Gastrocnemius medialis (tissue), 4 donors: Measurements from ENCODE around the gene ENG. TPM values are rescaled to one million over a fixed set of nuclear protein-coding genes. Genes with fewer than 3 reads are reported as not detected.
A peak's percentile ranks its signal among the peaks of the same experiment; 100 is the strongest.

ENCODE experiments used
- ATAC-seq, 2 donors: fragments of 150-250 bp; one replicate each; pipeline ENCODE4 v1.9.1; 2016
- DNase-seq, 2 donors: peaks; one replicate each; pipeline ENCODE4 v3.0.0-alpha.2; 2019
- H3K27ac ChIP-seq, 4 donors: fragments of 200-600 bp; sonication (generic); 1 replicate in 1 of 4; 2 replicates in 3 of 4; pipeline ENCODE4 v1.5.1; 2016 to 2018; ENCODE audit warnings: mild to moderate bottlenecking in 2 of 4, moderate library complexity in 1 of 4
- H3K27me3 ChIP-seq, 3 donors: fragments of 200-600 bp; sonication (generic) in 2 of 3; 1 replicate in 1 of 3; 2 replicates in 2 of 3; pipeline versions ENCODE4 v1.5.1 to v1.6.0; 2016 to 2019; ENCODE audit warnings: mild to moderate bottlenecking in 1 of 3, moderate library complexity in 1 of 3
- H3K36me3 ChIP-seq, 2 donors: fragments of 200-600 bp; sonication (generic) in 1 of 2; one replicate each; pipeline ENCODE4 v1.5.1; 2017 to 2018
- H3K4me1 ChIP-seq, 2 donors: fragments of 200-600 bp; sonication (generic) in 1 of 2; one replicate each; pipeline ENCODE4 v1.5.1; 2016 to 2017; ENCODE audit warnings: mild to moderate bottlenecking in 2 of 2
- H3K4me3 ChIP-seq, 4 donors: fragments of 200-600 bp; sonication (generic) in 3 of 4; 1 replicate in 1 of 4; 2 replicates in 3 of 4; pipeline ENCODE4 v1.5.1; 2016 to 2019; ENCODE audit warnings: mild to moderate bottlenecking in 2 of 4
- H3K9me3 ChIP-seq, 3 donors: fragments of 200-600 bp; sonication (generic) in 2 of 3; 1 replicate in 1 of 3; 2 replicates in 2 of 3; pipeline ENCODE4 v1.5.1; 2016 to 2019
- POLR2A ChIP-seq, 2 donors: fragments of 450-650 bp; IDR thresholded peaks; one replicate each; pipeline ENCODE4 v1.6.1; 2017; ENCODE audit warnings: antibody characterized with exemption in 2 of 2, mild to moderate bottlenecking in 2 of 2, moderate library complexity in 2 of 2
- in situ Hi-C, 4 donors: fragments of 200-750 bp; cut with MboI; loops; one replicate each; pipeline versions ENCODE4 v1.15.0 to v1.8.0; 2017; ENCODE audit warnings: low sequenced_read_pairs in 4 of 4
- intact Hi-C: fragments of 100-400 bp; cut with DNase I; formaldehyde crosslinking; loops from one replicate; pipeline ENCODE4 v1.15.1; 2023; ENCODE audit warnings: low total_unique reads
- total RNA-seq, 4 donors: library from RNA; depleted of rRNA; stranded (reverse); fragments of >200 nt; gene quantifications; one replicate each; pipeline versions ENCODE4 v1.1.0 to v1.2.3, GENCODE V29; 2016
- TF ChIP-seq, protein P1 (sequence below), 5 experiments: fragments of 450-650 bp in 3 of 5; fragments of 200-600 bp in 2 of 5; sonication (generic) in 2 of 5; IDR thresholded peaks in 4 of 5; conservative IDR thresholded peaks in 1 of 5; 1 replicate in 4 of 5; 2 replicates in 1 of 5; pipeline ENCODE4 v1.5.1; 2016 to 2019; ENCODE audit warnings: antibody characterized with exemption in 5 of 5, mild to moderate bottlenecking in 3 of 5, moderate library complexity in 3 of 5

Gene ENG
- total RNA-seq, 4 donors from 2014 or later: 27.4 to 49.8 (median 32.6) TPM

GRCh38 chr9:127780126-127780885 is 74.2 kb downstream of the ENG start:
- no peak overlapping the region for H3K4me3 ChIP-seq
- ATAC-seq (no peak), DNase-seq (no peak)
- no peaks in the 10 kb centered on the region for H3K9me3 ChIP-seq
- no peak overlapping the region for H3K27ac ChIP-seq
- in situ Hi-C loops: loop anchor here (5.0 to 10.0 kb wide), 2 partner anchors 43 to 46 kb away; partner anchors contain the start of gene TOR2A (in 4 of the 4)
- intact Hi-C loops: no loop called here
- no peaks in the 10 kb centered on the region for H3K36me3 ChIP-seq
- peaks cover 0 to 4% of the 10 kb centered on the region in 2 donors for H3K4me1 ChIP-seq
- no peaks in the 10 kb centered on the region for H3K27me3 ChIP-seq
- TF ChIP-seq, protein P1, sequence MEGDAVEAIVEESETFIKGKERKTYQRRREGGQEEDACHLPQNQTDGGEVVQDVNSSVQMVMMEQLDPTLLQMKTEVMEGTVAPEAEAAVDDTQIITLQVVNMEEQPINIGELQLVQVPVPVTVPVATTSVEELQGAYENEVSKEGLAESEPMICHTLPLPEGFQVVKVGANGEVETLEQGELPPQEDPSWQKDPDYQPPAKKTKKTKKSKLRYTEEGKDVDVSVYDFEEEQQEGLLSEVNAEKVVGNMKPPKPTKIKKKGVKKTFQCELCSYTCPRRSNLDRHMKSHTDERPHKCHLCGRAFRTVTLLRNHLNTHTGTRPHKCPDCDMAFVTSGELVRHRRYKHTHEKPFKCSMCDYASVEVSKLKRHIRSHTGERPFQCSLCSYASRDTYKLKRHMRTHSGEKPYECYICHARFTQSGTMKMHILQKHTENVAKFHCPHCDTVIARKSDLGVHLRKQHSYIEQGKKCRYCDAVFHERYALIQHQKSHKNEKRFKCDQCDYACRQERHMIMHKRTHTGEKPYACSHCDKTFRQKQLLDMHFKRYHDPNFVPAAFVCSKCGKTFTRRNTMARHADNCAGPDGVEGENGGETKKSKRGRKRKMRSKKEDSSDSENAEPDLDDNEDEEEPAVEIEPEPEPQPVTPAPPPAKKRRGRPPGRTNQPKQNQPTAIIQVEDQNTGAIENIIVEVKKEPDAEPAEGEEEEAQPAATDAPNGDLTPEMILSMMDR (IDR thresholded peaks at IDR 0.05 in 4 of 5, conservative IDR thresholded peaks at IDR 0.05 in 1 of 5): no peak

DNA sequence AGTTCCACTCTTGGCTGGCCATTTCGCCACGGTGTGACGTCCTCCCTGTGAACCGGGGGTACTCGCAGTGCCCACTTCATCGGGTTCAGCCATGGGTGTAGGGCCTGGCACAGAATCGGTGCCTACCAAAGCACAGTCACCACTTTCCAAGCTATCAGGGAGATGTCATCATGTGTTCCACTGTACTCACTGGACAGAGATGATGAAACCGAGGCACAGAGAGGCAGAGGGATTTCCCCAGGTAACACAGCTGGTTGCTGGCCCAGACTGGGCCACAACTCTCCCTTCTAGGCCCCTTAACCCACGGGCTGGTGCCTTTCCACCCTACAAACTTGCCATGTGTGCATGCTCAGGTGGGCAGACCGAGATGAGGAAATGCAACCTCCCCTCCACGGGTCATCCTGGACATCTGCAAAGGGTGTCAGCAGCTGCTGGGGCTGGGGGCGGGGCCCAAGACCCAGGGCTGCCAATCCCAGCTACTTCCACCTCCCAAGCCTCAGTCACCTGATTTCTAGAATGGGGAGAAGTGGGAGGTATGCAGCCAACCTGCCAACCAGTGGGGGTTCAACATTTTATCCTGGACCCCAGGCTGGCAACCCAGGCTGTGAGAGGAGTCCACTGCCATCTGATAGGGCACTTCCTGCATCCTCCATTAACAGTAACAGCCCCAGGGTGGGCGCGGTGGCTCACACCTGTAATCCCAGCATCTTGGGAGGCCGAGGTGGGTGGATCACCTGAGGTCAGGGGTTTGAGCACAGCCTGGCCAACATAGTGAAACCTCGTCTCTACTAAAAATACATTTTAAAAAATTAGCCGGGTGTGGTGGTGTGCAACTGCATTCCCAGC is 75.1 kb downstream of the ENG start:
- DNase-seq (no peak), ATAC-seq (peak in 1 of 2 donors; percentile 34)
- intact Hi-C loops: no loop called here
- Histone ChIP-seq H3K4me1 (peaks cover 0 to 4% of the 10 kb centered on the region in 2 donors), H3K36me3 (no peaks in the 10 kb centered on the region), H3K4me3 (no peak overlapping the region), H3K27me3 (no peaks in the 10 kb centered on the region), H3K9me3 (no peaks in the 10 kb centered on the region), H3K27ac (peak overlapping the region; percentile 40 to 69 (median 54))
- in situ Hi-C loops: no loop called here
- TF ChIP-seq POLR2A (IDR thresholded peaks at IDR 0.05): no peak
- TF ChIP-seq, protein P1 (IDR thresholded peaks at IDR 0.05 in 4 of 5, conservative IDR thresholded peaks at IDR 0.05 in 1 of 5): no peak

- in situ Hi-C loops: no loop called here
- H3K4me3 ChIP-seq: peak within 1 kb of the TSS in 2 of 4 donors; percentile 11 to 28
- peaks cover 0 to 4% of the 10 kb centered on the region in 2 donors for H3K4me1 ChIP-seq
- no peak for DNase-seq
- no peak for ATAC-seq
- H3K9me3 ChIP-seq: no peaks in the 10 kb centered on the region
- peak within 1 kb of the TSS; percentile 40 to 69 (median 54) for H3K27ac ChIP-seq
- intact Hi-C loops: no loop called here
- H3K27me3 ChIP-seq: no peaks in the 10 kb centered on the region
- TF ChIP-seq, protein P1 (IDR thresholded peaks at IDR 0.05 in 4 of 5, conservative IDR thresholded peaks at IDR 0.05 in 1 of 5): no peak
- no peak for TF ChIP-seq POLR2A (IDR thresholded peaks at IDR 0.05)
- H3K36me3 ChIP-seq: no peaks in the 10 kb centered on the region
These were observed 76.0 kb downstream of the ENG start, which contains the start of gene SH2D3C for GRCh38 chr9:127778280-127779135. SH2D3C (minus strand) TSS chr9:127778666; CDS start chr9:127778627, 39 bp downstream.

DNA sequence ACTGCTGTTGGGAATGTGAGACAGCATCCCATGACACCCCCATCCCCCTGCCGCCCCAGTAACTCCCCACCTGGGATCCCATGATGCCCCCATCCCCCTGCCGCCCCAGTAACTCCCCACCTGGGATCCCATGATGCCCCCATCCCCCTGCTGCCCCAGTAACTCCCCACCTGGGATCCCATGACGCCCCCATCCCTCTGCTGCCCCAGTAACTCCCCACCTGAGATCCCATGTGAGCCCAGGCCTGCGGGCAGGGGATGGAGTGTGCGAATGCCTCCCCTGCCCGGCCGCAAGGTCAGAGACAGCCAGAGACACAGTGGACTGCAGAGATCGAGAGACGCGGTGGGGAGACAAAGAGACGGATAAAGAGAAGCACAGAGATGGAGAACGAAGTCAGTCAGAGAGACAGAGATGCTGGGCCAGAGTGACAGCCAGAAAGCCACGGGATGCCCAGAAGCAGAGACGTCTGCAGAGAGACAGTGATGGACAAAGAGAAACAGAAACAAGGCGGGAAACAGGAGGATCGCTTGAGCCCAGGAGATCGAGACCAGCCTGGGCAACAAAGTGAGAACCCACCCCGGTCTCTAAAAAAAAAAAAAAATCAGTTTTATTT is 77.0 kb downstream of the ENG start:
- Histone ChIP-seq H3K27me3 (no peaks in the 10 kb centered on the region), H3K4me3 (peak overlapping the region in 2 of 4 donors; percentile 11 to 28), H3K27ac (peak overlapping the region in 3 of 4 donors; percentile 40 to 69 (median 60)), H3K9me3 (no peaks in the 10 kb centered on the region), H3K36me3 (no peaks in the 10 kb centered on the region), H3K4me1 (peaks cover 0 to 4% of the 10 kb centered on the region in 2 donors)
- intact Hi-C loops: no loop called here
- TF ChIP-seq, protein P1 (IDR thresholded peaks at IDR 0.05 in 4 of 5, conservative IDR thresholded peaks at IDR 0.05 in 1 of 5): no peak
- no peak for TF ChIP-seq POLR2A (IDR thresholded peaks at IDR 0.05)
- in situ Hi-C loops: no loop called here
- ATAC-seq: no peak
- DNase-seq: no peak
